Panc1 (cell line): ENCODE measurements around the gene IKZF3. TPM values are rescaled to one million over a fixed set of nuclear protein-coding genes. Genes with fewer than 3 reads are reported as not detected.
A peak's percentile ranks its signal among the peaks of the same experiment; 100 is the strongest.

Experiments used
- ATAC-seq: fragments of 200-7000 bp; cut with Tn5 transposase; 2 replicates; pipeline ENCODE4 v1.9.1; 2020; ENCODE audit warnings: mild to moderate bottlenecking, moderate library complexity
- BruUV-seq: library from RNA; stranded (reverse); fragments of 400-500 nt; replicated peaks from 2 replicates; lab custom pipeline; 2021; lab: Mats Ljungman, UMichigan
- CTCF ChIA-PET: fragments of 300-600 bp; sonication (Branson Sonifier 250); formaldehyde crosslinking; loops from one replicate; lab custom pipeline; 2022; ENCODE audit warnings: antibody characterized with exemption; lab: Charles Lee
- POLR2A ChIA-PET: fragments of 300-600 bp; sonication (Branson Sonifier 250); formaldehyde crosslinking; loops from one replicate; lab custom pipeline; 2022; ENCODE audit warnings: antibody characterized with exemption; lab: Charles Lee
- DNase-seq: peaks from one replicate; pipeline ENCODE4 v3.0.0-alpha.2; 2010; ENCODE audit warnings: low read depth, low spot score
- H3K27ac ChIP-seq: 2 replicates; pipeline ENCODE4 v1.5.1; 2011; ENCODE audit warnings: mild to moderate bottlenecking, low read length, inconsistent platforms
- H3K27me3 ChIP-seq: fragments of 200-500 bp; sonication (Bioruptor generic); 2 replicates; pipeline ENCODE4 v1.6.0; 2014; ENCODE audit warnings: low read length, inconsistent platforms; ENCODE audit not compliant: control insufficient read depth, insufficient read depth
- H3K36me3 ChIP-seq: fragments of 200-500 bp; sonication (Bioruptor generic); 2 replicates; pipeline ENCODE4 v1.5.1; 2014; ENCODE audit warnings: inconsistent platforms, mild to moderate bottlenecking, low read length, moderate library complexity; ENCODE audit not compliant: control insufficient read depth, insufficient read depth
- H3K4me1 ChIP-seq: 2 replicates; pipeline ENCODE4 v1.5.1; 2011; ENCODE audit warnings: inconsistent platforms, mild to moderate bottlenecking, low read length, moderate library complexity; ENCODE audit not compliant: control insufficient read depth, insufficient read depth
- H3K4me3 ChIP-seq, 2 experiments: 2 replicates each; pipeline ENCODE4 v1.5.1; 2011 to 2012; ENCODE audit warnings: low read depth in 2 of 2, low read length in 2 of 2, mild to moderate bottlenecking in 2 of 2, inconsistent platforms in 1 of 2, moderate library complexity in 1 of 2
- H3K9me3 ChIP-seq: fragments of 200-500 bp; sonication (Bioruptor generic); 2 replicates; pipeline ENCODE4 v1.5.1; 2014; ENCODE audit warnings: low read depth, mild to moderate bottlenecking, inconsistent platforms, low read length, moderate library complexity; ENCODE audit not compliant: control insufficient read depth, insufficient read depth
- POLR2AphosphoS5 ChIP-seq: IDR thresholded peaks from 2 replicates; pipeline ENCODE4 v1.6.1; 2012; ENCODE audit warnings: mild to moderate bottlenecking, low read depth, low read length, moderate library complexity
- SIN3A ChIP-seq: IDR thresholded peaks from 2 replicates; pipeline ENCODE4 v1.6.1; 2012; ENCODE audit warnings: low read depth, mild to moderate bottlenecking, low read length, moderate library complexity, borderline replicate concordance; ENCODE audit not compliant: insufficient read depth
- TCF7L2 ChIP-seq: IDR thresholded peaks from 2 replicates; pipeline ENCODE4 v1.6.1; 2011; ENCODE audit warnings: mild to moderate bottlenecking, low read depth, low read length, inconsistent platforms
- in situ Hi-C: cut with HindIII; loops from 2 replicates; pipeline ENCODE4 v1.10.0; 2016; ENCODE audit warnings: low sequenced_read_pairs, low pct_unique_long_range_greater_than_20kb
- intact Hi-C: fragments of 100-400 bp; cut with micrococcal nuclease; formaldehyde crosslinking; loops from one replicate; pipeline ENCODE4 v1.10.0; 2022; ENCODE audit not compliant: unreplicated experiment
- total RNA-seq: library from RNA; stranded (reverse); gene quantifications from one replicate; pipeline ENCODE4 v1.2.1, GENCODE V29; 2021; ENCODE audit not compliant: unreplicated experiment
- TF ChIP-seq, protein P1 (sequence below): fragments of 450-650 bp; IDR thresholded peaks from 2 replicates; pipeline ENCODE4 v1.5.1; 2017; ENCODE audit warnings: mild to moderate bottlenecking
- TF ChIP-seq, protein P2 (sequence below), 2 experiments: IDR thresholded peaks; 2 replicates each; pipeline ENCODE4 v1.6.1; 2011 to 2012; ENCODE audit warnings: low read depth in 2 of 2, control low read depth in 1 of 2, low read length in 1 of 2, mild to moderate bottlenecking in 1 of 2, moderate library complexity in 1 of 2; ENCODE audit not compliant: insufficient read depth in 1 of 2

The IKZF3 gene
- total RNA-seq, 1 experiment from 2014 or later = 0.59 TPM

DNA sequence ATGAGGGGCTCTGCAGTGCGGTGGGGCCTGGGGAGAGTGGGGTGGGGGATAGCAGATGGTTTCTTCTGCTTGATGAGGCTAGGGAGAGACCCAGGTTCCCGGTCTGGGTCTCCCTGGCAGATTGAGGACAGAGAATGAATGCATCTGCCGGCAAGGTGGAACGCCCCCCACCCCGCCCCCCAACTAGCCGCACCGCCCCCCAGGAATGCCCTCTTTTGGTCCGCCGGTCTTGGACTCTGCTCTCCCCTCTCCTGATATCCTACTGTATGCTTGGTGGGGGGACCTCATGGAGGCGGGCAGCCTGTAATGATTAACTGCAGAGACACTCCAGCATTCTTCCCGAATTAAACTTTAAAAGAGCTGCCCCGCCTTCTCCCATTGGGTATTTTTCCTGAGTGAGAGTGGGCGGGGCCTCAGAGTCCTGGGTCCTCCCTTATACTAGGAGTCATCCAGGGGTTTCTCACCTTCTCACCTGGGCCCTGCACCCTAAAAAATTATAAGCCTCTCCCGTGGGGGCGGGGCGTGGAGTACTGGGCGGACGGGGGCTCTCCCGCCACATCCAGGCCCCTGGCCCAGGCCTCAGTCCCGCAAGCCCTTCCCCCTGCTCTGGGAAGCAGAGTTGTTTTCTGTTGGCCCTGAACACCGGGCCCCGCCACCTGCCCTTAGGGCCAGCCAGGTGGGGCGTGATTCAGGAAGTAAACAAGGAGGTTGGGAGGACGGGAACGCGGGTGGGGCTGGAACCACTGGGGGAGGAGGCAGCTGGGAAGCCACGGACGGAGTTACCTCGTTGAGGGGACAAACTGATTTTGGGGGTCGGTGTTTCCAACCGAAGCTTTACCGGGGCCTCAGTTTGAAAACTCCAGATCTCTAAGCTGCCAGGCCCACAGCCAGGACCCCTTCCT, 124.9 kb downstream of the IKZF3 start:
- intact Hi-C loops (no loop called here), in situ Hi-C loops (no loop called here)
- no peaks in the 10 kb centered on the region for H3K27me3 ChIP-seq
- ChIA-PET POLR2A (interaction anchor here (0.8 kb wide), 1 partner anchor 9 kb away, joined by 4 read pairs; the partner anchor contains the start of gene MIEN1), CTCF (interaction anchor here (0.5 to 0.6 kb wide), 2 partner anchors 9 to 16 kb away, joined by 3 to 5 read pairs; no protein-coding TSS in a partner anchor)
- H3K27ac ChIP-seq = peak overlapping the region; percentile 77
- peaks cover 32% of the 10 kb centered on the region for H3K4me1 ChIP-seq
- DNase-seq (no peak), ATAC-seq (peak; percentile 53)
- no peaks in the 10 kb centered on the region for H3K9me3 ChIP-seq
- peak overlapping the region; percentile 34 to 65 for H3K4me3 ChIP-seq
- BruUV-seq = no TSS peak
- TF ChIP-seq TCF7L2 = no peak
- no peak for TF ChIP-seq POLR2AphosphoS5
- TF ChIP-seq, protein P1, sequence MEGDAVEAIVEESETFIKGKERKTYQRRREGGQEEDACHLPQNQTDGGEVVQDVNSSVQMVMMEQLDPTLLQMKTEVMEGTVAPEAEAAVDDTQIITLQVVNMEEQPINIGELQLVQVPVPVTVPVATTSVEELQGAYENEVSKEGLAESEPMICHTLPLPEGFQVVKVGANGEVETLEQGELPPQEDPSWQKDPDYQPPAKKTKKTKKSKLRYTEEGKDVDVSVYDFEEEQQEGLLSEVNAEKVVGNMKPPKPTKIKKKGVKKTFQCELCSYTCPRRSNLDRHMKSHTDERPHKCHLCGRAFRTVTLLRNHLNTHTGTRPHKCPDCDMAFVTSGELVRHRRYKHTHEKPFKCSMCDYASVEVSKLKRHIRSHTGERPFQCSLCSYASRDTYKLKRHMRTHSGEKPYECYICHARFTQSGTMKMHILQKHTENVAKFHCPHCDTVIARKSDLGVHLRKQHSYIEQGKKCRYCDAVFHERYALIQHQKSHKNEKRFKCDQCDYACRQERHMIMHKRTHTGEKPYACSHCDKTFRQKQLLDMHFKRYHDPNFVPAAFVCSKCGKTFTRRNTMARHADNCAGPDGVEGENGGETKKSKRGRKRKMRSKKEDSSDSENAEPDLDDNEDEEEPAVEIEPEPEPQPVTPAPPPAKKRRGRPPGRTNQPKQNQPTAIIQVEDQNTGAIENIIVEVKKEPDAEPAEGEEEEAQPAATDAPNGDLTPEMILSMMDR = no peak
- TF ChIP-seq, protein P2, sequence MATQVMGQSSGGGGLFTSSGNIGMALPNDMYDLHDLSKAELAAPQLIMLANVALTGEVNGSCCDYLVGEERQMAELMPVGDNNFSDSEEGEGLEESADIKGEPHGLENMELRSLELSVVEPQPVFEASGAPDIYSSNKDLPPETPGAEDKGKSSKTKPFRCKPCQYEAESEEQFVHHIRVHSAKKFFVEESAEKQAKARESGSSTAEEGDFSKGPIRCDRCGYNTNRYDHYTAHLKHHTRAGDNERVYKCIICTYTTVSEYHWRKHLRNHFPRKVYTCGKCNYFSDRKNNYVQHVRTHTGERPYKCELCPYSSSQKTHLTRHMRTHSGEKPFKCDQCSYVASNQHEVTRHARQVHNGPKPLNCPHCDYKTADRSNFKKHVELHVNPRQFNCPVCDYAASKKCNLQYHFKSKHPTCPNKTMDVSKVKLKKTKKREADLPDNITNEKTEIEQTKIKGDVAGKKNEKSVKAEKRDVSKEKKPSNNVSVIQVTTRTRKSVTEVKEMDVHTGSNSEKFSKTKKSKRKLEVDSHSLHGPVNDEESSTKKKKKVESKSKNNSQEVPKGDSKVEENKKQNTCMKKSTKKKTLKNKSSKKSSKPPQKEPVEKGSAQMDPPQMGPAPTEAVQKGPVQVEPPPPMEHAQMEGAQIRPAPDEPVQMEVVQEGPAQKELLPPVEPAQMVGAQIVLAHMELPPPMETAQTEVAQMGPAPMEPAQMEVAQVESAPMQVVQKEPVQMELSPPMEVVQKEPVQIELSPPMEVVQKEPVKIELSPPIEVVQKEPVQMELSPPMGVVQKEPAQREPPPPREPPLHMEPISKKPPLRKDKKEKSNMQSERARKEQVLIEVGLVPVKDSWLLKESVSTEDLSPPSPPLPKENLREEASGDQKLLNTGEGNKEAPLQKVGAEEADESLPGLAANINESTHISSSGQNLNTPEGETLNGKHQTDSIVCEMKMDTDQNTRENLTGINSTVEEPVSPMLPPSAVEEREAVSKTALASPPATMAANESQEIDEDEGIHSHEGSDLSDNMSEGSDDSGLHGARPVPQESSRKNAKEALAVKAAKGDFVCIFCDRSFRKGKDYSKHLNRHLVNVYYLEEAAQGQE (IDR thresholded peaks at IDR 0.05; ENCODE audit: insufficient read depth in 1 of 2, low read depth in 2 of 2, low read length in 1 of 2) = no peak
- TF ChIP-seq SIN3A = no peak
- no peaks in the 10 kb centered on the region; the same call in 1 of the 2 replicates for H3K36me3 ChIP-seq

DNA sequence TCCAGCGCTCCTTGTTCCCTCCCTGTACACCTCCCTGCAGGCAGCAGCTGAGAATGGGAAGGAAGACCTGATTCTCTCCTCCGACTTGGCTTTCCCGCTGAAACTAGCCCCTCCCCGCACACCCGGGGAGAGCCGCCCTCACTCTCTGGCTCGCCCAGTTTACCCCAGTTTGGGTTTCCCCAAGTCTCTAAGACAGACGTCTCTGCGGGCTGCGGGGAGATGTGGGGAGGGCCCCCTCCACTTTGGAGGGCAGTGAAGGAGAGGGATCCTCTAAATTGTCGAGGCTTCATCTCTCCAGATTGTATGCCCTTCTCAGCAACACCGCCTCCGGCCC, 125.6 kb downstream of the IKZF3 start:
- ChIA-PET CTCF (interaction anchor here (0.5 kb wide), 1 partner anchor 9 kb away, joined by 3 read pairs; no protein-coding TSS in a partner anchor), POLR2A (no interaction called here)
- Histone ChIP-seq H3K9me3 (no peaks in the 10 kb centered on the region), H3K4me1 (peaks cover 32% of the 10 kb centered on the region), H3K27ac (no peak overlapping the region; the same call in 1 of the 2 replicates), H3K27me3 (no peaks in the 10 kb centered on the region), H3K4me3 (peak overlapping the region; percentile 30 to 65), H3K36me3 (no peaks in the 10 kb centered on the region; the same call in 1 of the 2 replicates)
- TF ChIP-seq POLR2AphosphoS5 (no peak), SIN3A (no peak), TCF7L2 (no peak)
- TF ChIP-seq, protein P1 = no peak
- in situ Hi-C loops = no loop called here
- DNase-seq (no peak), ATAC-seq (peak; percentile 74)
- intact Hi-C loops = no loop called here
- BruUV-seq = no TSS peak
